GM12801 (cell line): Measurements from ENCODE around the gene DPEP3.

Source experiments
- TF ChIP-seq, protein P1 (sequence below): IDR thresholded peaks from one replicate; pipeline ENCODE4 v1.5.1; 2011; ENCODE audit warnings: control low read depth; ENCODE audit not compliant: insufficient read length; ENCODE audit errors: extremely low read depth

The DPEP3 gene, protein sequence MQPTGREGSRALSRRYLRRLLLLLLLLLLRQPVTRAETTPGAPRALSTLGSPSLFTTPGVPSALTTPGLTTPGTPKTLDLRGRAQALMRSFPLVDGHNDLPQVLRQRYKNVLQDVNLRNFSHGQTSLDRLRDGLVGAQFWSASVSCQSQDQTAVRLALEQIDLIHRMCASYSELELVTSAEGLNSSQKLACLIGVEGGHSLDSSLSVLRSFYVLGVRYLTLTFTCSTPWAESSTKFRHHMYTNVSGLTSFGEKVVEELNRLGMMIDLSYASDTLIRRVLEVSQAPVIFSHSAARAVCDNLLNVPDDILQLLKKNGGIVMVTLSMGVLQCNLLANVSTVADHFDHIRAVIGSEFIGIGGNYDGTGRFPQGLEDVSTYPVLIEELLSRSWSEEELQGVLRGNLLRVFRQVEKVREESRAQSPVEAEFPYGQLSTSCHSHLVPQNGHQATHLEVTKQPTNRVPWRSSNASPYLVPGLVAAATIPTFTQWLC

DNA sequence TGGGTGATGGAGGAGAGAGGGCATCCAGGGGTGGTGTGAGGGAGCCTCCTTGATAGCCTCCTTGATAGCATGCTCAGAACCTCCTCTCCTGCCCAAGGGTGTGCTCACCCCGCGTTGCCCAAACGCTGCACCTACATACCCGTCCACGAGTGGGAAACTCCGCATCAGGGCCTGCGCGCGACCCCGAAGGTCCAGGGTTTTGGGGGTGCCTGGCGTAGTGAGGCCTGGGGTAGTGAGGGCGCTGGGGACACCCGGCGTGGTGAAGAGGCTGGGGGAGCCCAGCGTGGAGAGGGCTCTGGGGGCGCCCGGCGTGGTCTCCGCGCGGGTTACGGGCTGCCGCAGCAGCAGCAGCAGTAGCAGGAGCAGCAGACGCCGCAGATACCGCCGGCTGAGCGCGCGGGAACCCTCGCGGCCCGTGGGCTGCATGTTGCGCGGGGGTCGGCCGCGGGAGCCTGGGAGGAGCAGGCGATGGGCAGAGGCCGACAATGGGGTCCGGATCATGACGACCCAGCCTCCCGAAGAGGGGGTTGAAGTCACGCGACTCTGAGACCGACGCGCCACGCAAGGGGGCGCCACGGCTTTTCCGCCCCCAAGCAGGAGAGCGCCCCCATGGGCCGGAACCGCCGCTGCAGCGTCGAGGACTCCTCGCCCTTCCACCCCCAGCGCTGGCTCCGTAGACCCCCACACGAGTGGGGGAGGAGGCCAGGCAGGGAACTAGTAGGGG, at the start of gene DPEP3:
Gene DPEP3, minus strand, starts transcription at position 545 of the 724 bp plus-strand sequence. Its CDS starts 119 bp downstream, at position 426.
- TF ChIP-seq, protein P1, sequence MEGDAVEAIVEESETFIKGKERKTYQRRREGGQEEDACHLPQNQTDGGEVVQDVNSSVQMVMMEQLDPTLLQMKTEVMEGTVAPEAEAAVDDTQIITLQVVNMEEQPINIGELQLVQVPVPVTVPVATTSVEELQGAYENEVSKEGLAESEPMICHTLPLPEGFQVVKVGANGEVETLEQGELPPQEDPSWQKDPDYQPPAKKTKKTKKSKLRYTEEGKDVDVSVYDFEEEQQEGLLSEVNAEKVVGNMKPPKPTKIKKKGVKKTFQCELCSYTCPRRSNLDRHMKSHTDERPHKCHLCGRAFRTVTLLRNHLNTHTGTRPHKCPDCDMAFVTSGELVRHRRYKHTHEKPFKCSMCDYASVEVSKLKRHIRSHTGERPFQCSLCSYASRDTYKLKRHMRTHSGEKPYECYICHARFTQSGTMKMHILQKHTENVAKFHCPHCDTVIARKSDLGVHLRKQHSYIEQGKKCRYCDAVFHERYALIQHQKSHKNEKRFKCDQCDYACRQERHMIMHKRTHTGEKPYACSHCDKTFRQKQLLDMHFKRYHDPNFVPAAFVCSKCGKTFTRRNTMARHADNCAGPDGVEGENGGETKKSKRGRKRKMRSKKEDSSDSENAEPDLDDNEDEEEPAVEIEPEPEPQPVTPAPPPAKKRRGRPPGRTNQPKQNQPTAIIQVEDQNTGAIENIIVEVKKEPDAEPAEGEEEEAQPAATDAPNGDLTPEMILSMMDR = no peak

DNA sequence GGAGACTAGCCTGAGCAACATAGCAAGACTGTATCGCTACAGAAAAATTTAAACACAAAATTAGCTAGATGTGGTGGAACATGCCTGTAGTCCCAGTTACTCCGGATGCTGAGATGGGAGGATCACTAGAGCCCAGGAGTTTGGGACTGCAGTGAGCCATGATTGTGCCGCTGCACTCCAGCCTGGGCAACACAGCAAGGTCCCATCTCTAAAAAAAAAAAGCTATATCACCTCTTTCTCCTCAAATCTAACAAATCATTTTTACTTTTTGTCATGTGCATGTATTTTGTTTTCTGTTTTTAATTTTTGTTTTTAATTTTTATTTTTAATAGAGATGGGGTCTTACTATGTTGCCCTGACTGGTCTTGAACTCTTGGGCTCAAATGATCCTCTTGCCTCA, 48.7 kb upstream of the DPEP3 start:
- TF ChIP-seq, protein P1 = no peak

DNA sequence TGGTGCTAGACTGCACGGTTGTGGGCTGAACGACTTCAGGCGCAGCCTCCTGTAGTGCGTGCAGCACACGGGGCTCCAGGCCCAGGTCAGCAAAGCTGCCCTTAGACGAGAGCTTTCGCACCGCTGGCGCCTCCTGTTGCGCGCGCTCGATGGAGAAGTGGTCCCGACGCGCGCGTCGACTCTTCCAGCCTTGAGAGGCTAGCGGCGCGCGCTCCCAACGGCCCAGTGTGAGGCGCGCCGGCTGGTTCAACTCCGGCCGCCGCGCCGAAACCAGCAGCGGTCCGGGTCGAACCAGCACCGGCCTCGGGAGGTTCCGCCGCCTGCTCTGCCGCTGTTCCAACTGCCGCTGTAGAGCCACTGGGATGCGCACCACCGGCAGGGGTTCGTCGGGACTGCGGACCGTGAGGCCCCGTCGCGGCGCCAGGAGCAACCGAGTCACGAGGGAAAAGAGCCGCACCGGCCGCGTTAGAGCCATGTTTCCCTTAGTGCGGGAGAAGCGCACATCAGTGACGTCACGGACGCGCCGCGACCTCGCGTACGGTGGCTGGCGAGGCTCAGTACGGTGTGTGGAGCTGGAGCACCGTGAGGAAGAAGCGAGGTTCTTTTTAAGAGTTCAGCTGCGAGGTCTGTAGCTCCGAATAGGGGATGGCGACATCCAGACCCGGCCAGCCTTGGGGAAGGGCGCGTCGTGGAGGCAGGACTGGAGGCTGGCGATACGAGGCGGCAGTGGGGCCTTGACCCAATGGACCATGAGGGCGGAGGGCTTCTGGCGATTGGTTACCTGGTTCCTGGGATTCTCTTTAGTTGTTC, 42.6 kb upstream of the DPEP3 start, which contains the start of the genes DDX28 and DUS2:
Gene DDX28, minus strand, starts transcription at position 505 of the 810 bp plus-strand sequence. Its CDS starts 30 bp downstream, at position 475.
Gene DUS2, plus strand, starts transcription at position 557 of the 810 bp plus-strand sequence. CDS start 14,740 bp downstream, outside the sequence.
- TF ChIP-seq, protein P1 = no peak

DNA sequence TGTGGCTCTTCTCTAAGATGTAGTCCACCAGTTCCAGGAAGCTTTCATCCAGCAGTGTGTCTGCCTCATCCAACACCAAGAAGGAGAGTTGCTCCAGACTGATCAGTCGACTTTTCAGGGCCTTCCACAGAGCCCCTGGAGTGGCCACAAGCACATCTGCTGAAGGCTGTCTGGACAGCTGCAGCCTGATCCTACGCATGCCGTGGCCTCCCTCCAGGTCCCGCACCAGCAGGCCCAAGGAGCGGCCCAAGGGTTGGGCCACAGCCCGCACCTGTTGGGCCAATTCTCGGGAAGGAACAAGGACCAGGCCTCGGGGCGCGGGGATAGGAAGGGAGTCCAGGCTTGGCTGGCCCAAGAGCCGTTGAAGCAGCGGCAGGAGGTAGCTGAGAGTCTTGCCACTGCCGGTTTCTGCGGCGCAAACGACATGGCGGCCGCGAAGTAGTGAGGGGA, 42.0 kb upstream of the DPEP3 start:
- TF ChIP-seq, protein P1 = no peak

DNA sequence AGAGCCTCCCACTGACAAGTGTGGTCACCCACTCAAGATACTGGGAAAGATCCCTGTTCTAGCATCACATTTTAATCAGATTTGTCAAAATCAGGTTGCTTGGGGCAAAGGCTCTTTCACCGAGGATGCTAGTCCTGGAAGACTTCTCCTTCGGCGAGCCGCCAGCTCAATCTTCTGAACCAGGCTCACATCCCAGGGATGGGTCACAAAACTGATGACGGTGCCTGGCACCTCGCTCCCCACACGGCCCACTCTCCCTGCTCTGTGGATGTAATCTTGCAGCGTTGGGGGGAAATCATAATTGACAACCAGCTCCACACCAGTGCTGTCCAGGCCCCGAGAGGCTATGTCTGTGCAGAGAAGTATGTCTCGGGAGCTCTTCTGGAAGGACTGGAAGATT, 41.2 kb upstream of the DPEP3 start:
- TF ChIP-seq, protein P1 = no peak

DNA sequence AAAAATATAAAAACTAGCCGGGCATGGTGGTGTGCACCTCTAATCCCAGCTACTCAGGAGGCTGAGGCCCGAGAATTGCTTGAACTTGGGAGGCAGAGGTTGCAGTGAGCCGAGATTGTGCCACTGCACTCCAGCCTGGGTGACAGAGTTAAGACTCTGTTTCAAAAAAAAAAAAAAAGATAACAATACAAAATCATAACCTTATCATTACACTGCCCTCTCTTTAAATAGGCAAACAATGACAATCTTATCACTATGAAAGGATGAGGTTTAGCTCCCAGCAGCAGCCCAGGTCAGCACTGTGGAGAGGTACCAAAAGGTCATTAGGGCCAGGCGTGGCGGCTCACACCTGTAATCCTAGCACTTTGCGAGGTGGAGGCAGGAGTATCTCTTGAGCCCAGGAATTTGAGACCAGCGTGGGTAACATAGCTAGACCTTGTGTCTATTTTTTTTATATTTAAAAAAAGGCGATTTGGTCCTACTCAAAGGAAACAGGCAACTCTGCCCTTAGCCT, 38.9 kb upstream of the DPEP3 start:
- TF ChIP-seq, protein P1 = no peak
